CD14-positive monocyte (primary cell): ENCODE results near the gene EGFLAM. TPM values are rescaled to one million over a fixed set of nuclear protein-coding genes. Genes with fewer than 3 reads are reported as not detected.

ENCODE experiments used
- DNase-seq, 3 donors: peaks; one replicate each; pipeline ENCODE4 v3.0.0-alpha.2; 2011 to 2022
- H2AFZ ChIP-seq: 2 replicates; pipeline ENCODE4 v1.6.0; 2012; ENCODE audit warnings: mild to moderate bottlenecking, low read depth, low read length, inconsistent platforms; ENCODE audit not compliant: insufficient read depth, poor library complexity, severe bottlenecking
- H3K27ac ChIP-seq, 2 donors: 1 replicate in 1 of 2; 2 replicates in 1 of 2; pipeline ENCODE4 v1.5.1; 2012 to 2013; ENCODE audit warnings: low read length in 2 of 2, control low read depth in 1 of 2, inconsistent platforms in 1 of 2, low read depth in 1 of 2, mild to moderate bottlenecking in 1 of 2
- H3K27me3 ChIP-seq, 2 donors: one replicate each; pipeline versions ENCODE4 v1.6.0 to v1.6.1; 2011 to 2013; ENCODE audit warnings: low read length in 2 of 2; ENCODE audit not compliant: control insufficient read depth in 2 of 2, insufficient read depth in 2 of 2
- H3K36me3 ChIP-seq, 2 donors: replicated peaks in 1 of 2; 1 replicate in 1 of 2; 2 replicates in 1 of 2; pipeline versions ENCODE4 v1.5.1 to v1.6.1; 2012 to 2013; ENCODE audit warnings: low read length in 2 of 2, control low read depth in 1 of 2, inconsistent platforms in 1 of 2, mild to moderate bottlenecking in 1 of 2; ENCODE audit not compliant: insufficient read depth in 2 of 2, control insufficient read depth in 1 of 2
- H3K4me1 ChIP-seq, 2 donors: 1 replicate in 1 of 2; 2 replicates in 1 of 2; pipeline versions ENCODE4 v1.5.1 to v1.6.1; 2012 to 2013; ENCODE audit warnings: low read length in 2 of 2, control low read depth in 1 of 2, inconsistent platforms in 1 of 2, mild to moderate bottlenecking in 1 of 2, moderate library complexity in 1 of 2; ENCODE audit not compliant: insufficient read depth in 2 of 2, control insufficient read depth in 1 of 2
- H3K4me2 ChIP-seq: replicated peaks from 2 replicates; pipeline ENCODE3; 2012; ENCODE audit warnings: low read length, moderate library complexity, mild to moderate bottlenecking; ENCODE audit not compliant: poor library complexity, severe bottlenecking; ENCODE audit errors: extremely low read depth
- H3K4me3 ChIP-seq, 3 experiments: fragments of 200-600 bp in 1 of 3; sonication (generic) in 1 of 3; replicated peaks in 1 of 3; 1 replicate in 2 of 3; 2 replicates in 1 of 3; pipeline ENCODE4 v1.5.1; 2011 to 2013; ENCODE audit warnings: low read length in 3 of 3, mild to moderate bottlenecking in 3 of 3, control low read depth in 2 of 3, low read depth in 2 of 3, inconsistent platforms in 1 of 3, moderate library complexity in 1 of 3
- H3K79me2 ChIP-seq: 2 replicates; pipeline ENCODE4 v1.6.0; 2012; ENCODE audit warnings: mild to moderate bottlenecking, control low read depth, inconsistent platforms, low read length, moderate library complexity; ENCODE audit not compliant: insufficient read depth
- H3K9ac ChIP-seq: 2 replicates; pipeline ENCODE4 v1.6.0; 2017; ENCODE audit warnings: low read length, mild to moderate bottlenecking; ENCODE audit not compliant: insufficient read depth, poor library complexity, severe bottlenecking
- H3K9me3 ChIP-seq, 2 donors: replicated peaks in 1 of 2; 1 replicate in 1 of 2; 2 replicates in 1 of 2; pipeline versions ENCODE4 v1.5.1 to v1.6.1; 2012 to 2013; ENCODE audit warnings: low read length in 2 of 2, control low read depth in 1 of 2; ENCODE audit not compliant: control insufficient read depth in 1 of 2, insufficient read depth in 1 of 2
- H4K20me1 ChIP-seq: 2 replicates; pipeline ENCODE4 v1.6.0; 2012; ENCODE audit warnings: mild to moderate bottlenecking, low read length, control low read depth, moderate library complexity; ENCODE audit not compliant: insufficient read depth
- H3K27ac Mint-ChIP-seq, 7 donors: one replicate each; pipeline ENCODE4 v1.8.0; 2020; ENCODE audit warnings: mild to moderate bottlenecking in 7 of 7, mixed read lengths in 7 of 7, moderate library complexity in 6 of 7, inconsistent platforms in 2 of 7
- H3K27me3 Mint-ChIP-seq, 3 donors: one replicate each; pipeline ENCODE4 v1.8.0; 2021 to 2022; ENCODE audit warnings: low read depth in 3 of 3, mild to moderate bottlenecking in 3 of 3, mixed read lengths in 3 of 3, moderate library complexity in 3 of 3, inconsistent platforms in 1 of 3
- H3K36me3 Mint-ChIP-seq, 2 donors: one replicate each; pipeline ENCODE4 v1.8.0; 2020; ENCODE audit warnings: mixed read lengths in 2 of 2, inconsistent platforms in 1 of 2, mild to moderate bottlenecking in 1 of 2
- H3K4me1 Mint-ChIP-seq: one replicate; pipeline ENCODE4 v1.8.0; 2020; ENCODE audit warnings: mild to moderate bottlenecking, mixed read lengths
- H3K4me3 Mint-ChIP-seq, 2 donors: one replicate each; pipeline ENCODE4 v1.8.0; 2020; ENCODE audit warnings: mild to moderate bottlenecking in 2 of 2, mixed read lengths in 2 of 2, moderate library complexity in 1 of 2
- H3K9me3 Mint-ChIP-seq, 7 donors: one replicate each; pipeline ENCODE4 v1.8.0; 2020 to 2022; ENCODE audit warnings: mixed read lengths in 7 of 7, mild to moderate bottlenecking in 6 of 7, moderate library complexity in 6 of 7, inconsistent platforms in 2 of 7
- CTCF ChIP-seq: fragments of 200-600 bp; IDR thresholded peaks from one replicate; pipeline ENCODE4 v1.8.0; 2022; ENCODE audit warnings: antibody characterized with exemption, mild to moderate bottlenecking
- WGBS: methylation state at CpG from one replicate; pipeline ENCODE4 v1.1.5; 2013; ENCODE audit warnings: missing lambda C conversion rate; ENCODE audit not compliant: insufficient coverage; 5-methylcytosine and 5-hydroxymethylcytosine counted together
- intact Hi-C, 2 donors: fragments of 100-400 bp; cut with micrococcal nuclease; formaldehyde crosslinking; loops; one replicate each; pipeline versions ENCODE4 v1.15.0 to v1.15.1; 2023
- polyA plus RNA-seq, 3 donors: library from polyadenylated mRNA; depleted of rRNA in 1 of 3; unstranded in 2 of 3; stranded (reverse) in 1 of 3; fragments of 300-500 nt in 2 of 3; fragments of >200 nt in 1 of 3; fragmentation: Illumina TruSeq in 2 of 3; gene quantifications; 1 replicate in 2 of 3; 2 replicates in 1 of 3; pipeline ENCODE4 v1.2.3, GENCODE V29; 2012 to 2021

EGFLAM gene
- polyA plus RNA-seq, 3 donors, result not detected

DNA sequence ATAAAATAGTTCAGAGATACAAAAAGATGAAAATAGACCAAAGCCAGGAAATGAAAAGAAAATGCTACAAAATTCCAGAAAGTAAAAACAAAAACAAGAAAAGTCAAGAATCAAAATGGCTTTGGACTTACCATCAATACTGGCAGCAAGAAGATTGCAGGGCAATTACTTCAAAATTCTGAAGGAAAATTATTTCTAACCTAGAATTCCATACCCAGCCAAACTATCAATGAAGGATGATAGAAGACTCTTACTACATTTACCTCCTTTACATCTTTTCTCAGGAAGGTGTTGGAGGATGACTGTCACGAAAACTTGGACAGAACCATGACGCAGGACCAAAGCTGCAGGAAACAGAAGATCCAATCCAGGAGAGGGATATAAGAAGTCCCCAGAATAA lies 46.8 kb downstream of the EGFLAM start:
- 100% methylated on average over 1 of the region's 2 CpGs for WGBS
- Histone ChIP-seq H3K36me3 (no peaks in the 10 kb centered on the region), H3K27me3 (no peaks in the 10 kb centered on the region), H3K4me2 (no peak overlapping the region), H3K27ac (no peak overlapping the region), H2AFZ (no peak overlapping the region), H3K4me1 (no peaks in the 10 kb centered on the region), H3K9me3 (peaks cover 11 to 16% of the 10 kb centered on the region in 2 donors), H4K20me1 (no peaks in the 10 kb centered on the region), H3K9ac (no peak overlapping the region), H3K79me2 (no peaks in the 10 kb centered on the region), H3K4me3 (no peak overlapping the region)
- Mint-ChIP-seq H3K27me3 (no peaks in the 10 kb centered on the region), H3K27ac (no peak overlapping the region), H3K4me3 (no peak overlapping the region), H3K4me1 (no peaks in the 10 kb centered on the region), H3K9me3 (peaks cover 3 to 39% (median 13%) of the 10 kb centered on the region in 7 donors), H3K36me3 (no peaks in the 10 kb centered on the region)
- intact Hi-C loops, result no loop called here
- DNase-seq, result no peak
- TF ChIP-seq CTCF, result no peak

- no peak overlapping the region for H3K4me2 ChIP-seq
- intact Hi-C loops, result no loop called here
- H3K79me2 ChIP-seq, result no peaks in the 10 kb centered on the region
- 100% methylated on average over 1 of the region's 1 CpG for WGBS
- peaks cover 0 to 30% (median 9%) of the 10 kb centered on the region in 7 donors for H3K9me3 Mint-ChIP-seq
- peaks cover 0 to 3% (median 2%) of the 10 kb centered on the region in 3 donors for H3K27me3 Mint-ChIP-seq
- H3K4me1 Mint-ChIP-seq, result no peaks in the 10 kb centered on the region
- no peak overlapping the region for H3K4me3 ChIP-seq
- no peak overlapping the region for H3K27ac ChIP-seq
- no peak overlapping the region for H3K27ac Mint-ChIP-seq
- H2AFZ ChIP-seq, result no peak overlapping the region
- H4K20me1 ChIP-seq, result no peaks in the 10 kb centered on the region
- H3K4me3 Mint-ChIP-seq, result no peak overlapping the region
- no peak for DNase-seq
- H3K36me3 Mint-ChIP-seq, result no peaks in the 10 kb centered on the region
- peaks cover 11 to 16% of the 10 kb centered on the region in 2 donors for H3K9me3 ChIP-seq
- H3K27me3 ChIP-seq, result no peaks in the 10 kb centered on the region
- H3K36me3 ChIP-seq, result no peaks in the 10 kb centered on the region
- no peaks in the 10 kb centered on the region for H3K4me1 ChIP-seq
- no peak overlapping the region for H3K9ac ChIP-seq
- TF ChIP-seq CTCF, result no peak
These were observed 49.5 kb downstream of the EGFLAM start for GRCh38 chr5:38307845-38308244.
